Sigmoid colon (tissue), 7 donors: Measurements from ENCODE around the gene CHCHD5. TPM values are rescaled to one million over a fixed set of nuclear protein-coding genes. Genes with fewer than 3 reads are reported as not detected.
"Not testable (repeated sequence)": the region's sequence is repeated elsewhere in the genome, so short reads cannot be mapped to it uniquely, and the experiment has no call there.

Experiments used
- DNase-seq: peaks from one replicate; pipeline ENCODE4 v3.0.0-alpha.2; 2019
- H3K27ac ChIP-seq, 4 donors: fragments of 200-600 bp; sonication (generic); one replicate each; pipeline ENCODE4 v1.5.1; 2016 to 2019; ENCODE audit warnings: mild to moderate bottlenecking in 1 of 4
- H3K27me3 ChIP-seq, 3 donors: fragments of 200-600 bp; sonication (generic); one replicate each; pipeline ENCODE4 v1.5.1; 2019; ENCODE audit warnings: mild to moderate bottlenecking in 1 of 3
- H3K36me3 ChIP-seq, 4 donors: fragments of 200-600 bp; sonication (generic); one replicate each; pipeline ENCODE4 v1.5.1; 2016 to 2019
- H3K4me1 ChIP-seq, 4 donors: fragments of 200-600 bp; sonication (generic); one replicate each; pipeline ENCODE4 v1.5.1; 2017 to 2019
- H3K4me3 ChIP-seq, 4 donors: fragments of 200-600 bp; sonication (generic); one replicate each; pipeline ENCODE4 v1.5.1; 2017 to 2019; ENCODE audit warnings: mild to moderate bottlenecking in 2 of 4, moderate library complexity in 1 of 4
- H3K9me3 ChIP-seq, 4 donors: fragments of 200-600 bp in 3 of 4; sonication (generic) in 3 of 4; one replicate each; pipeline versions ENCODE4 v1.5.1 to v1.6.1; 2013 to 2019
- CTCF ChIP-seq, 4 experiments: fragments of 450-650 bp in 3 of 4; fragments of 200-600 bp in 1 of 4; IDR thresholded peaks; one replicate each; pipeline ENCODE4 v1.5.1; 2016 to 2019; ENCODE audit warnings: antibody characterized with exemption in 4 of 4, mild to moderate bottlenecking in 3 of 4, moderate library complexity in 2 of 4
- EP300 ChIP-seq, 4 donors: sonication (generic); formaldehyde crosslinking; IDR thresholded peaks; one replicate each; pipeline ENCODE4 v1.6.1; 2017; ENCODE audit warnings: antibody characterized with exemption in 4 of 4
- POLR2A ChIP-seq, 2 donors: fragments of 450-650 bp; IDR thresholded peaks; one replicate each; pipeline ENCODE4 v1.6.1; 2016; ENCODE audit warnings: antibody characterized with exemption in 2 of 2, mild to moderate bottlenecking in 2 of 2, moderate library complexity in 2 of 2
- POLR2AphosphoS5 ChIP-seq, 4 donors: sonication (generic); formaldehyde crosslinking; IDR thresholded peaks; one replicate each; pipeline ENCODE4 v1.6.1; 2017; ENCODE audit warnings: antibody characterized with exemption in 4 of 4
- WGBS, 2 donors: extraction: QIAGEN DNeasy Blood & Tissue Kit; methylation state at CpG; one replicate each; pipeline ENCODE4 v1.1.7; 2013; 5-methylcytosine and 5-hydroxymethylcytosine counted together
- intact Hi-C: fragments of 100-400 bp; cut with DNase I; formaldehyde crosslinking; loops from one replicate; pipeline ENCODE4 v1.15.1; 2023
- polyA plus RNA-seq, 3 donors: library from polyadenylated mRNA; stranded (reverse); fragments of 200-250 nt; gene quantifications; one replicate each; pipeline ENCODE4 v1.2.3, GENCODE V29; 2013
- total RNA-seq, 4 donors: library from RNA; depleted of rRNA; stranded (reverse); fragments of >200 nt; gene quantifications; one replicate each; pipeline ENCODE4 v1.1.0, GENCODE V29; 2016
- donor health status: healthy with polysubstance abuse.
- donor health status: Bipolar disorder and iron deficiency.
- donor health status: healthy.

The CHCHD5 gene
- total and polyA plus RNA-seq, 7 donors: 13.8 to 62.5 (median 36.4) TPM

- 45 to 68% methylated on average over 4 of the region's 4 CpGs for WGBS, 2 donors
- Histone ChIP-seq H3K27ac (no peak overlapping the region), H3K4me3 (no peak overlapping the region), H3K36me3 (no peaks in the 10 kb centered on the region), H3K9me3 (no peaks in the 10 kb centered on the region), H3K4me1 (no peaks in the 10 kb centered on the region), H3K27me3 (no peaks in the 10 kb centered on the region)
- intact Hi-C loops: no loop called here
- no peak for TF ChIP-seq POLR2AphosphoS5 (IDR thresholded peaks at IDR 0.05)
- no peak for TF ChIP-seq POLR2A (IDR thresholded peaks at IDR 0.05)
- no peak for TF ChIP-seq CTCF (IDR thresholded peaks at IDR 0.05)
- TF ChIP-seq EP300 (IDR thresholded peaks at IDR 0.05): no peak
- DNase-seq: peak; percentile 20
These were observed 22.1 kb downstream of the CHCHD5 start for GRCh38 chr2:112606547-112606946.

DNA sequence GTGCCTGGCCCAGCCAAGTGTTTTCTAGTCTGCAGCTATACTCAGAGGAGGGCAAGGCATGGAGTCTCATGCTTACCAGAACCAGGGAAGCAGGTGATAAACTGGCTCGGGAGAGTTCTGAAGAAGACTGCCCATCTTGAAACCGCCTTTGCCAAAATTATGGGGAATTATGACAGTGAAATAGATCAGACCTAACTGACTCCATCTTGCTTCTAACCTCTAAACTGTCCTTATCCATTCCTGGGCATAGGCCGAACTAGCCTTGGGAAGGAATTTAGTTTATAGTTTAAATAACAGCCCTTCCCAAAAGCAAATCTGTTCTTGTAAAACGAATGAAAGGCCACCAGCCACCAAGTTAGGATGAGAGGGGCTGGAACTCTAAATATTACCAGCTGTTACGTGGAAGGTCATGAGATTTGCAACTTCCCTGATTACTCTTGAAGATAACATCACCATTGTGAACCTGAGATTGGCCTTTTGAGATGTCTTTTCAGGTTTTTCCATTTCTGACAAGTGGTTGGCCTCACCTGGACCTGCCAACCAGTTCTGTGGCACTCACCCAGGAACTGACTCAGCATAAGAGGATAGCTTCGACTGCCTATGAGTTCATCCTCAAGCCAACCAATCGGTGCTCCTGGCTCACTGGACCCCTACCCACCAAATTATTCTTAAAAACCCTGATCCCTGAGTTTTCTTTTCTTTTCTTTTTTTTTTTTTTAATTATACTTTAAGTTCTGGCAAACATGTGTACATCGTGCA, 23.4 kb downstream of the CHCHD5 start:
- TF ChIP-seq EP300 (IDR thresholded peaks at IDR 0.05) (no peak), CTCF (IDR thresholded peaks at IDR 0.05) (no peak), POLR2A (IDR thresholded peaks at IDR 0.05) (no peak), POLR2AphosphoS5 (IDR thresholded peaks at IDR 0.05) (no peak)
- Histone ChIP-seq H3K27me3 (no peaks in the 10 kb centered on the region), H3K27ac (no peak overlapping the region), H3K9me3 (no peaks in the 10 kb centered on the region), H3K4me3 (no peak overlapping the region), H3K4me1 (no peaks in the 10 kb centered on the region), H3K36me3 (no peaks in the 10 kb centered on the region)
- peak; percentile 25 for DNase-seq
- 89 to 93% methylated on average over 8 of the region's 8 CpGs for WGBS, 2 donors
- intact Hi-C loops: no loop called here

DNA sequence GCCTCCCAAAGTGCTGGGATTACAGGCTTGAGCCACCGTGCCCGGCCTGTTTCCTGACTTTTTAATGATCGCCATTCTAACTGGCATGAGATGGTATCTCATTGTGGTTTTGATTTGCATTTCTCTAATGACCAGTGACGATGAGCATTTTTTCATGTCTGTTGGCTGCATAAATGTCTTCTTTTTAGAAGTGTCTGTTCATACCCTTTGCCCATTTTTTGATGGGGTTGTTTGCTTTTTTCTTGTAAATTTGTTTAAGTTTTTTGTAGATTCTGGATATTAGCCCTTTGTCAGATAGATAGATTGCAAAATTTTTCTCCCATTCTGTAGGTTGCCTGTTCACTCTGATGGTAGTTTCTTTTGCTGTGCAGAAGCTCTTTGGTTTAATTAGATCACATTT, 24.9 kb downstream of the CHCHD5 start:
- DNase-seq: peak; percentile 11
- intact Hi-C loops, H3K27ac ChIP-seq, H3K9me3 ChIP-seq, H3K4me1 ChIP-seq, H3K27me3 ChIP-seq, H3K36me3 ChIP-seq, H3K4me3 ChIP-seq: not testable (repeated sequence)
- WGBS, 2 donors: 91 to 98% methylated on average over 4 of the region's 4 CpGs

- H3K27me3 ChIP-seq, H3K9me3 ChIP-seq, H3K27ac ChIP-seq, H3K36me3 ChIP-seq, H3K4me3 ChIP-seq, DNase-seq, H3K4me1 ChIP-seq, intact Hi-C loops: not testable (repeated sequence)
- WGBS, 2 donors: 41 to 72% methylated on average over 1 of the region's 1 CpG
These were observed 27.9 kb downstream of the CHCHD5 start for GRCh38 chr2:112612283-112612682.

DNA sequence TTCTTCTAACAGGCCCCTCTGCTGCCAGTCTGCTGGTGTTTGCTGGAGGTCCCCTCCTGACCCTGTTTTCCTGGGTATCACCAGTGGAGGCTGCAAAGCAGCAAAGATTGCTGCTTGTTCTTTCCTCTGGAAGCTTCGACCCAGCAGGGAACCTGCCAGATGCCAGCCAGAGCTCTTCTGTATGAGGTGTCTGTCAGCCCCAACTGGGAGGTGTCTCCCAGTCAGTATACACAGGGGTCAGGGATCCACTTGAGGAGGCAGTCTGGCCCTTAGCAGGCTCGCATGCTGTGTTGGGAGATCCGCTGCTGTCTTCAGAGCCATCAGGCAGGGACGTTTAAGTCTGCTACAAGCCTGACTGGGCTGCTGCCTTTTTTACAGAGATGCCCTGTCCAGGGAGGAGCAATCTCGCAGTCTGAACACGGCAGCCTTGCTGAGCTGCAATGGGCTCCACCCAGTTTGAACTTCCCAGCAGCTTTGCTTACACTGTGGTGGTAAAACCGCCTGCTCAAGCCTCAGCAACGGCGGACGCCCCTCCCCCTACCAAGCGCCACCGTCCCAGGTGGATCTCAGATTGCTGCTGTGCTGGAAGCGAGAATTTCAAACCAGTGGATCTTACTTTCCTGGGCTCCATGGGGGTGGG, 29.9 kb downstream of the CHCHD5 start:
- H3K27ac ChIP-seq: no peak overlapping the region
- no peaks in the 10 kb centered on the region for H3K27me3 ChIP-seq
- H3K4me3 ChIP-seq: no peak overlapping the region
- intact Hi-C loops: no loop called here
- no peaks in the 10 kb centered on the region for H3K4me1 ChIP-seq
- no peaks in the 10 kb centered on the region for H3K36me3 ChIP-seq
- H3K9me3 ChIP-seq: no peaks in the 10 kb centered on the region
- 24 to 65% methylated on average over 13 of the region's 13 CpGs for WGBS, 2 donors
- TF ChIP-seq POLR2AphosphoS5 (IDR thresholded peaks at IDR 0.05) (no peak), CTCF (IDR thresholded peaks at IDR 0.05) (no peak), EP300 (IDR thresholded peaks at IDR 0.05) (no peak), POLR2A (IDR thresholded peaks at IDR 0.05) (no peak)
- DNase-seq: peak; percentile 53
